HUES64 (cell line): ENCODE results near the gene RBM38.

Experiments used
- H3K27ac ChIP-seq: 2 replicates; pipeline ENCODE4 v1.7.0; 2013; ENCODE audit warnings: low read depth, low read length, inconsistent platforms
- H3K27me3 ChIP-seq: 2 replicates; pipeline ENCODE4 v1.6.1; 2013; ENCODE audit warnings: mild to moderate bottlenecking, low read length; ENCODE audit not compliant: insufficient read depth
- H3K36me3 ChIP-seq: 2 replicates; pipeline ENCODE4 v1.6.1; 2013; ENCODE audit warnings: mild to moderate bottlenecking, low read length; ENCODE audit not compliant: insufficient read depth
- H3K4me1 ChIP-seq: 2 replicates; pipeline ENCODE4 v1.6.1; 2013; ENCODE audit warnings: mild to moderate bottlenecking, low read length, moderate library complexity; ENCODE audit not compliant: insufficient read depth
- H3K4me3 ChIP-seq: 2 replicates; pipeline ENCODE4 v1.5.1; 2013; ENCODE audit warnings: mild to moderate bottlenecking, low read length, moderate library complexity
- H3K9ac ChIP-seq: 2 replicates; pipeline ENCODE4 v1.6.1; 2013; ENCODE audit warnings: mild to moderate bottlenecking, low read depth, low read length
- H3K9me3 ChIP-seq: 2 replicates; pipeline ENCODE4 v1.6.1; 2013; ENCODE audit warnings: low read depth, low read length; ENCODE audit not compliant: insufficient read depth
- WGBS: fragments of 150-250, 120-280 bp; methylation state at CpG from one replicate; pipeline ENCODE4 v1.1.7; 2013; ENCODE audit warnings: missing lambda C conversion rate; 5-methylcytosine and 5-hydroxymethylcytosine counted together

The RBM38 gene

DNA sequence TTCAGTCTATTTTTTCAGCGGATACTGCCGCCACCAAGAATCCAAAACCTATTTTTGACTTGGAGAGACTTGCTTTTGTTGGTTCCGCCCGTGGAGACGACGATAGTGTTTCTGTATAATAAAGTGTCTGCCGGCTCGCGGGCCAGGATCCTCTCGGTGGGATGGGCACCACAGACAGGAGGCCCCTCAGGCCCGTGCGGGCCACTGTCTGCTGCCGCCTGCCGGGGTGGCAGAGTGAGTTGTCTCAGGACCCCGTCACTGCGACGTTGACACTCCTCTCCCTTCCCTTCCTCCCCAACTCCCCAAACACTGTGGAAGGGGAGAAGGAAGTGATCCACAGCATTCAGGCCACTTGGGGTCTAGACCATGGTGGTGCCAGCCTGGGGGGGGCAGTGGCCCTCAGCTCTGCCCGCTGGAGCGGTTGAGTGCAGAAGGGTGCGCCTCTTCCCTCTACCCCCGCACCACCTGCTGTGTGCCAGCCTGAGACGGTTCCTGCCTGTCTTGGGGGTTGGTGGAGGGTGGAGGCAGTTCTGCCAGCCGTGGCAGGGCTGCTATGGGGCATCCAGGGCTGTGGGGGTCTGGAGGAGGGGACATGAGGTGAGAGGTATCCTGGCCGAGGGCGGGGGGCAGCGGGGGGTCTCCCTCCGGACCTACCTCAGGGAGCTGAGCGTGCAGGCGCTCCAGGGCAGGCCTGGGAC is 17.5 kb downstream of the RBM38 start:
- no peak overlapping the region for H3K4me3 ChIP-seq
- 94% methylated on average over 29 of the region's 29 CpGs for WGBS
- H3K36me3 ChIP-seq = peaks cover 46% of the 10 kb centered on the region
- no peak overlapping the region for H3K9ac ChIP-seq
- H3K27me3 ChIP-seq = no peaks in the 10 kb centered on the region
- no peaks in the 10 kb centered on the region for H3K4me1 ChIP-seq
- no peak overlapping the region for H3K27ac ChIP-seq
- no peaks in the 10 kb centered on the region for H3K9me3 ChIP-seq

DNA sequence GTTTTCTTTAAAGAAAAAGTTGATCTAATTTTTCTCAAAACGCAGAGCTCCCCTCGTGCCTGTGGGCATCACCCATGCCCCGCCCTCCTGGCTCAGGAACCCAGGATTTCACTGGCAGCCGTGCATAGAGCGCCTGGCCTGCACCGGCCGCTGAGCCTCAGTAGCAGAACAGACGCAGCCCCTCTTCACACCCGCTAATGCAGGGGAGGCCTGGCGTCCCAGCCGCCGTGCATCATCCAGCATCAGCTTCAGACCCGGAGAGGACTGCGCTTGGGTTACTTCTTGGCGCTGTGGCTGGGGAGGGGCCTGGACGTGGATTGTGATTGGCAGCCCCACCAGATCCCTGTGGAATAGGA is 18.1 kb downstream of the RBM38 start:
- 95% methylated on average over 16 of the region's 16 CpGs for WGBS
- Histone ChIP-seq H3K4me3 (no peak overlapping the region), H3K4me1 (no peaks in the 10 kb centered on the region), H3K36me3 (peaks cover 40% of the 10 kb centered on the region), H3K9me3 (no peaks in the 10 kb centered on the region), H3K27me3 (no peaks in the 10 kb centered on the region), H3K27ac (no peak overlapping the region), H3K9ac (no peak overlapping the region)

DNA sequence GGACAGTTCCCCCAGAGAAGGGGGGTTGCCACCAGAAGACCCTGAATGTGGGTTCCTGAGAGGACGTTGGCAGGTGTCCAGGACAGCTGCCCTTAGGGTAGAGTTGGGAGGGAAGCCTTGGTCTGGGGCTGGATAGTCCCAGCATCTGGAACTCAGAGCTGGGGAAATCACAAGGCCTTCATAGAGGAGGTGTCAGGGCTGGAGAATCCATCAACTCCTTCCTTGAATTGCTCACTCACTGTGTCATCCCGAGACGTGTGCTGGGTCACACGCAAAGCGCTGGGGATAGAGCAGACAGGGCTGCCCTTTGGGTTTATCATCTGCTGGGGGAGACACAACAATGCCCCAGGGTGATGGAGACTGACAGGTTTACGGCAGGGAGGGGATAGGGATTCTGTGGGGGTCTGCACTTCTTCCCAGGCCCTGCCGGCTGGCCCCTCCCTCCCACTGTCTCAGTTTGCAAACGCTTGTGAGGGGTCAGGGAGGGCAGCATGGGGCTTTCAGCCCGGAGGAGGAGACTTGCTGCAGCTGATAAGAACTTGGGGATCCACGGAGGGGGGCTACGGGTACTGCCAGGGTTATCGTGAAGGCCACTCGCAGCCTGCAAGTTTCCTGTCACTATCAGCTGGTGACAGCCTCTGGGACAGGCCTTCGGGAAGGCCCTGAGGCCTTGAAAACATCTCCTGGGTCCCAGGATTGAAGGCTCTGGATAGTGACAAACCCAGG is 18.6 kb downstream of the RBM38 start:
- Histone ChIP-seq H3K27me3 (no peaks in the 10 kb centered on the region), H3K9me3 (no peaks in the 10 kb centered on the region), H3K4me1 (no peaks in the 10 kb centered on the region), H3K27ac (no peak overlapping the region), H3K36me3 (peaks cover 37% of the 10 kb centered on the region), H3K4me3 (no peak overlapping the region), H3K9ac (no peak overlapping the region)
- 78% methylated on average over 14 of the region's 14 CpGs for WGBS

DNA sequence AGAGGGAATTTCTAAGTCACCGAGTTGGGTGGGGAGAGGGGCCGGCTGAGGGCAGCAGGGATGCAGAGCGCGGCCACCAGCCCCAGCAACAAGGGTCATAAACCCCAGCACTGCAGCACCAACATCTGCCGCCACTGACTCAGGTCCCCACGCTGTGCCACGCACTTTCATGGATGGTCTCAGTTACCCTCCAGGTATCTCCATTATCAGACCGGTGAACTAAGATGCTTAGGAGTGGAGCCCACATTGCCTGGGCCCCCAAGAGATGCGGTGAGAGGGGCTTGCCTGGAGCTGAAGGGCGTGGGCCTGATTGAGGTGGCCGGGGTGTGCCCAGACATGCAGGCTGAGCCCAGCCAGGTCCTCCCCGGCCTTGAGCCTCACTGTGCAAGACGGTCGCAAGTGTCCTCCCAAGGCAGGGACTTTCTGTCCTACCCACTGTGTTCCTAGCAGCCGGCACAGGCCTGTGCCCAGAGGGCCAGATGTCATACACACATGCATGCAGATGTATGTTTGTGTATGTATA is 19.3 kb downstream of the RBM38 start:
- Histone ChIP-seq H3K27me3 (no peaks in the 10 kb centered on the region), H3K27ac (no peak overlapping the region), H3K4me1 (no peaks in the 10 kb centered on the region), H3K9ac (no peak overlapping the region), H3K9me3 (no peaks in the 10 kb centered on the region), H3K4me3 (no peak overlapping the region), H3K36me3 (peaks cover 32% of the 10 kb centered on the region)
- WGBS = 86% methylated on average over 15 of the region's 15 CpGs

DNA sequence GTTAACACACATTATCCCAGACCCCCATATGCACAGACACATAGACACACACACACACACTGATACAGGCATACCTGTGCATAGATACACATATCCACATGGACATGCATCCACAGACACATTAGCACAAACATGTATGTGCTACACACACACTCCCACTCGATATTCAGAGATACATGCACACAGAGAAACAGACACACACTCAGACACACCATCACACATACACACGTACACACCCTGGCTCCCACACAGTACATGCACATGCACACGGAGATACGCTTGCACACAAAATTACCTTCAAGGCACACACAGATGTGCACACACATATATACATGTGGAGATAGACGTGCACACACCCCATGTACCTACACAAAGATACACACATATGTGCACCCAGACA is 19.7 kb downstream of the RBM38 start:
- H3K4me1 ChIP-seq = no peaks in the 10 kb centered on the region
- no peak overlapping the region for H3K4me3 ChIP-seq
- no peaks in the 10 kb centered on the region for H3K9me3 ChIP-seq
- no peak overlapping the region for H3K27ac ChIP-seq
- peaks cover 27% of the 10 kb centered on the region for H3K36me3 ChIP-seq
- no peak overlapping the region for H3K9ac ChIP-seq
- 90% methylated on average over 5 of the region's 5 CpGs for WGBS
- no peaks in the 10 kb centered on the region for H3K27me3 ChIP-seq

DNA sequence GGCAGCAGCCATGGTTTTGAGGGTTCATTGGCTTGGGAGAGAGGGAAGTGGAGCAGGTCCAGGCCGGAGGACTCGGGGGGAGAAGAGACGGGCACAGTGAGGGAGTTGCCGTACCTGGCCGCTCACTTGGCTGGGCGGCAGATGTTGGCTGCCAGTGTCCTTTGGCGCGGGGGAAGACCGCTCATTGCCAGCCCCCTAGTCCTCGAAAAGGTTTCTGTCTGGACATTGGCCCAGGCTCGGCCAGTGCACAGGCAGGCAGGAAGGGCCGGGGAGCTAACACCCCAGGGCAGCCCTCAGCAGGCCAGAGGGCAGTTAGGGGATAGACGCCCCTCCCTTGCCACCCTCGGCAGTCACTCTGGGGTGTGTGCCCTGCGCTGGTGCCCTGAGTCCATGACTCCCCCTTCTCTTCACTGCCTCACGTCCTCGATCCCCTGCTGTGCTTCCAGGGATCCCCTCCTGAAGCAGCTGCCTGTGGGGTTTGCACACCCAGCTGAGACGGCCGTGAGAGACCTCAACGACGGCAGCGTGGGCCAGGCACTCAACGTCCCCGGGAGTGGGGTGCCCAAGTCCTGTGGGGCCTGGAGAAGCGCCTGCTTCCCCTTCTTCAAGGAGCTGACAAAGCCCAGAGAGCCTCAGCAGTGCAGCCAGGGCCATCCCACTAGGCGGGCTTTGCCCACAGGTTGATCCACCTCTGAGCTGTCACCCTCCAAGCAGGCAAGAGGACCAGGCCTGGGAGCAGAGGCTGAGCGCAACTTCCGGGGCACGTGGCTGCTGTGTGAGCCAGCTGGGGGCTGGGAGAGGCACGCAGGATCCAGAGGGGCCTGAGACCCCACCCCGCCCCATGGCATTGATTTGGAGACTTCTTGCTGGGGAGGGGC is 20.4 kb downstream of the RBM38 start:
- Histone ChIP-seq H3K27me3 (no peaks in the 10 kb centered on the region), H3K36me3 (peaks cover 22% of the 10 kb centered on the region), H3K9me3 (no peaks in the 10 kb centered on the region), H3K9ac (no peak overlapping the region), H3K27ac (no peak overlapping the region), H3K4me1 (no peaks in the 10 kb centered on the region), H3K4me3 (no peak overlapping the region)
- 88% methylated on average over 31 of the region's 31 CpGs for WGBS

DNA sequence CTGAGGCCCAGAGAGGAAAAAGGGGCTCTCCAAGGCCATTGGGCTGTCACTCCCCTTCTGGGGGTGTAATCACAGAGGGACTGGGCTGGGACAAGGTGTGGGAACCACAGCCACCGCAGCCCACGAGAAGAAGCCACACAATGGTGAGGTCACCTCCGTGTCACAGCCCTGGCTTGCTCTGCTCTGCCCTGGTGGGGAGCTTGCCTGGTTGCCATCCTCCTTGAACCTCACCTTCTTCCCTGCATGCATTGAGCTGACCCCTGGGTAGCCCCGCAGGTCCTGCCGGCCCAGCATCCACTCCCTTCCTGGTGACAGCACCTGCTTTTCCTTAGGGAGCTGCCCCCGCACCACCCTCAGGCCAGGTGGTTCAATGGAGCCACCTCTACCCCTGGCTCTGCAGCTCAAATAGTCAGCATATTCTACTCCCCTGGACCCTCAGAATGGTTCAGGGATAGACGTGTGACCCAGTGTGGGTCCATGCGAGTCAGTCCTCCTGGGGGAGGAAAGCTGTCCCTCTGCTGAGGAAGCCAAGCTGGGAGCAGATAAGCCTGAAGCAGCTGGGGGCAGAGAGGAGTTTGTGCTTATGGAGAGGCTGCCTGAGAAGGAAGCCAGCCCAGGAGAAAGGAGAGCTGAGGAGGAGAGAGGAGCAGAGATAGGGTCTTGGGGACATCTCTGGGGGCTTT is 21.3 kb downstream of the RBM38 start:
- H3K27me3 ChIP-seq = no peaks in the 10 kb centered on the region
- no peaks in the 10 kb centered on the region for H3K9me3 ChIP-seq
- H3K4me1 ChIP-seq = no peaks in the 10 kb centered on the region
- H3K9ac ChIP-seq = no peak overlapping the region
- 90% methylated on average over 8 of the region's 8 CpGs for WGBS
- H3K36me3 ChIP-seq = peaks cover 15% of the 10 kb centered on the region
- no peak overlapping the region for H3K4me3 ChIP-seq
- H3K27ac ChIP-seq = no peak overlapping the region

DNA sequence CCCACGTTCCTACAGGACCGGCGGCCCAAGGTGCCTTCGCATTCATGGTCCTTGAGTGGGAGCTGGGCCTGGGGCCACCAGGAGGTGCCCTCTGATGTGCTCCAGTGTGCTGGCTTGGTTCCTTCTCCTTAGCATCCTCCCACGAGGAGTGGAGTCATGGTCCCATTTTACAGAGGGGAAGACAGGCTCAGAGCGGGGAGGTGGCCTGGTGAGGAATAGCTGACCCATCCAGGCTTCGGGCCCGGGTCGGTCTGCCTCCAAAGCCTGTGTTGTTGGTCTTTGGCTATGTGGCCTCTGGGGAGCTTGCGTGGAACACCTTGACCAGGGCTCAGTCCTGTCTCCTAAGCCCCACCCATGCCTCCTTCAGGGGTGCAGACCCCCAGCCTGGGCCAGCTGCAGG is 22.8 kb downstream of the RBM38 start:
- no peaks in the 10 kb centered on the region for H3K4me1 ChIP-seq

DNA sequence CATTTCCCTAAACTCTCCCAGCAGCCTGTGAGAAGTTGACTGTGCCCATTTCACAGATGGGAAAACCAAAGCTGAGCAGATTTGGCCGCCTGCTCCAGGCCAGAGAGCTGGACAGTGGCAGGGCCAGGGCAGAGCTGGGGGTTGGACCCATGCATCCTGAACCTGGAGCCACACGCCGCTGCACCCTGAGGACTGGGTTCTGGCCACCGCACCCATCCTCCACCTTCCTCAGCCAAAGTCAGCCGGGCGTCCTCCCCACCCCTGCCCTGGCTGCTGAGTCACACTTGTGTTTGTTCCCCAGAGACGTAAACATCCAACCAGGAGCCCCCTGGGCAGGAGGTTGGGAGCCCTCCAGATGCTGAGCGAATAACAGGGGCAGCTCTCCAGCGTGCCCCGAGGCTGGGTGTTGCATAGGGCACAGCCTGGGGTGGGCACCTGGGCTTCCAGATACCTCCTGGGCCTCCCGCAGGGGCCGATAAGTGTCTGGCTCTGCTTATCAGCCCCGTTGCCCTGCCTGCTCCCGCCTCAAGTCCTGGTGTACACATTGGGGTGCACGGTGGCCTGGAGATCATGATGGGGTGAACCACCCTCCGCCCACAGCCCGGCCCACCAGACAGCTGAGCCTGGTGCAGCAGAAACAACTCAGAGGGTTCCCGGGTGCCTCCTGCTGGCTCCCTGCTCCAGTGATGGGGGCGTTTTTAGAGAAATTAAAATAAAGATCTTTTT is 23.8 kb downstream of the RBM38 start:
- Histone ChIP-seq H3K27me3 (no peaks in the 10 kb centered on the region), H3K36me3 (no peaks in the 10 kb centered on the region), H3K4me1 (no peaks in the 10 kb centered on the region), H3K4me3 (no peak overlapping the region), H3K27ac (no peak overlapping the region), H3K9me3 (no peaks in the 10 kb centered on the region), H3K9ac (peak overlapping the region; percentile 21; the same call in 1 of the 2 replicates)
- WGBS = 89% methylated on average over 18 of the region's 19 CpGs

More for the DNA sequence above, 22.8 kb downstream of the RBM38 start:
- Histone ChIP-seq H3K27me3 (no peaks in the 10 kb centered on the region), H3K4me3 (no peak overlapping the region), H3K9me3 (no peaks in the 10 kb centered on the region), H3K27ac (no peak overlapping the region), H3K36me3 (no peaks in the 10 kb centered on the region), H3K9ac (no peak overlapping the region)
- WGBS = 91% methylated on average over 10 of the region's 10 CpGs

DNA sequence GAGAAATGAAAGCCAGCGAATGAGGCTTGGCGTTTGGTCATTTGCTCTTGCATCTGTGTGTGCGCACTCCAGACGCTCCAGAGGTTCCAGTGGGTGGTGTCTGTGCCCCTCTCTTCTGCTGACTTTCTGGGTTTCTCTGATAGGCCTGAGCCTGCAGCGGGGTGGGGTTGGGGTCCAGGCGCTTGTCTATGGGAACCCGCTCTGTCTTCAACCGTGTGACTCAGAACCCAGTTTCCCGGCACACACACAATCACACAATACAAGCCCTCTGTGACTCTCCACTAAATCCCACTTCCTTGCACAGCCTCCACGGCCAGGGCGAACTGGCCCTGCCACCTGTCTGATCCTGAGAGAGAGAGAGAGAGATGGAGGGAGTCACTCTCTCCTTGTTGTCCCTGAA is 24.6 kb downstream of the RBM38 start:
- 85% methylated on average over 9 of the region's 11 CpGs for WGBS
- no peak overlapping the region for H3K9ac ChIP-seq

More for the DNA sequence above, 24.6 kb downstream of the RBM38 start:
- H3K27me3 ChIP-seq = no peaks in the 10 kb centered on the region
- no peak overlapping the region for H3K4me3 ChIP-seq
- H3K9me3 ChIP-seq = no peaks in the 10 kb centered on the region
- no peak overlapping the region for H3K27ac ChIP-seq
- H3K36me3 ChIP-seq = no peaks in the 10 kb centered on the region
- H3K4me1 ChIP-seq = no peaks in the 10 kb centered on the region
